Gastroesophageal sphincter (tissue), 3 donors: ENCODE measurements around the gene CCDC154.

Source experiments
- POLR2A ChIP-seq, 2 donors: fragments of 450-650 bp; IDR thresholded peaks; one replicate each; pipeline ENCODE4 v1.6.1; 2017; ENCODE audit warnings: antibody characterized with exemption in 2 of 2, mild to moderate bottlenecking in 2 of 2, moderate library complexity in 1 of 2
- POLR2AphosphoS5 ChIP-seq: sonication (generic); formaldehyde crosslinking; IDR thresholded peaks from one replicate; pipeline ENCODE4 v1.6.1; 2017; ENCODE audit warnings: antibody characterized with exemption
- TF ChIP-seq, protein P1 (sequence below), 4 experiments: fragments of 200-600 bp in 2 of 4; fragments of 450-650 bp in 2 of 4; sonication (generic) in 1 of 4; IDR thresholded peaks; one replicate each; pipeline ENCODE4 v1.5.1; 2017 to 2019; ENCODE audit warnings: antibody characterized with exemption in 4 of 4, mild to moderate bottlenecking in 2 of 4, moderate library complexity in 2 of 4

DNA sequence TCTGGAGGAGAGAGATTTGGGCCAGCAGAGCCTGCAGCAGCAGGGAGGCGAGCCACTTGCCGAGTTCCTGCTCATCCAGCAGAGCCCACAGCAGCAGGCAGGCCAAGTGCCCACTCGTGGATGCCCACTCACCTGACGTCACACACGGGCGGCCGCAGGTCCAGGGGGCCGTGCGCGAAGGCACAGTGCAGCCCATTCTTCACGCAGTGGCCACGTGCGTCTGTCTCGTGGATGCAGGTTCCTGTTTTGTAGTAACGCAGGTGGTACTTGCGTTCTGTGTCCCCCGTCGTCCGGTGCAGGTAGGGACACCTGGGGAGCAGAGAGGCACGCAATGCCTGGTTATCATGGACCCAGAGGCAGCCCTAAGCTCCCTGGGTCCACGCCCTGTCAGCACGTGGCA is 41.3 kb downstream of the CCDC154 start:
- TF ChIP-seq POLR2AphosphoS5 (no peak), POLR2A (IDR thresholded peaks at IDR 0.05) (no peak)
- TF ChIP-seq, protein P1, sequence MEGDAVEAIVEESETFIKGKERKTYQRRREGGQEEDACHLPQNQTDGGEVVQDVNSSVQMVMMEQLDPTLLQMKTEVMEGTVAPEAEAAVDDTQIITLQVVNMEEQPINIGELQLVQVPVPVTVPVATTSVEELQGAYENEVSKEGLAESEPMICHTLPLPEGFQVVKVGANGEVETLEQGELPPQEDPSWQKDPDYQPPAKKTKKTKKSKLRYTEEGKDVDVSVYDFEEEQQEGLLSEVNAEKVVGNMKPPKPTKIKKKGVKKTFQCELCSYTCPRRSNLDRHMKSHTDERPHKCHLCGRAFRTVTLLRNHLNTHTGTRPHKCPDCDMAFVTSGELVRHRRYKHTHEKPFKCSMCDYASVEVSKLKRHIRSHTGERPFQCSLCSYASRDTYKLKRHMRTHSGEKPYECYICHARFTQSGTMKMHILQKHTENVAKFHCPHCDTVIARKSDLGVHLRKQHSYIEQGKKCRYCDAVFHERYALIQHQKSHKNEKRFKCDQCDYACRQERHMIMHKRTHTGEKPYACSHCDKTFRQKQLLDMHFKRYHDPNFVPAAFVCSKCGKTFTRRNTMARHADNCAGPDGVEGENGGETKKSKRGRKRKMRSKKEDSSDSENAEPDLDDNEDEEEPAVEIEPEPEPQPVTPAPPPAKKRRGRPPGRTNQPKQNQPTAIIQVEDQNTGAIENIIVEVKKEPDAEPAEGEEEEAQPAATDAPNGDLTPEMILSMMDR (IDR thresholded peaks at IDR 0.05), result no peak
